Loucy (cell line): ENCODE data around the gene MAP1LC3A.

Source experiments
- EZH2phosphoT487 ChIP-seq: fragments of 200-600 bp; IDR thresholded peaks from 2 replicates; pipeline ENCODE4 v1.6.1; 2018; ENCODE audit warnings: antibody characterized with exemption, mild to moderate bottlenecking, moderate library complexity, borderline replicate concordance
- TF ChIP-seq, protein P1 (sequence below): fragments of 200-600 bp; sonication (generic); conservative IDR thresholded peaks from 2 replicates; pipeline ENCODE4 v1.5.1; 2014; ENCODE audit warnings: mild to moderate bottlenecking, antibody characterized with exemption, low read length

DNA sequence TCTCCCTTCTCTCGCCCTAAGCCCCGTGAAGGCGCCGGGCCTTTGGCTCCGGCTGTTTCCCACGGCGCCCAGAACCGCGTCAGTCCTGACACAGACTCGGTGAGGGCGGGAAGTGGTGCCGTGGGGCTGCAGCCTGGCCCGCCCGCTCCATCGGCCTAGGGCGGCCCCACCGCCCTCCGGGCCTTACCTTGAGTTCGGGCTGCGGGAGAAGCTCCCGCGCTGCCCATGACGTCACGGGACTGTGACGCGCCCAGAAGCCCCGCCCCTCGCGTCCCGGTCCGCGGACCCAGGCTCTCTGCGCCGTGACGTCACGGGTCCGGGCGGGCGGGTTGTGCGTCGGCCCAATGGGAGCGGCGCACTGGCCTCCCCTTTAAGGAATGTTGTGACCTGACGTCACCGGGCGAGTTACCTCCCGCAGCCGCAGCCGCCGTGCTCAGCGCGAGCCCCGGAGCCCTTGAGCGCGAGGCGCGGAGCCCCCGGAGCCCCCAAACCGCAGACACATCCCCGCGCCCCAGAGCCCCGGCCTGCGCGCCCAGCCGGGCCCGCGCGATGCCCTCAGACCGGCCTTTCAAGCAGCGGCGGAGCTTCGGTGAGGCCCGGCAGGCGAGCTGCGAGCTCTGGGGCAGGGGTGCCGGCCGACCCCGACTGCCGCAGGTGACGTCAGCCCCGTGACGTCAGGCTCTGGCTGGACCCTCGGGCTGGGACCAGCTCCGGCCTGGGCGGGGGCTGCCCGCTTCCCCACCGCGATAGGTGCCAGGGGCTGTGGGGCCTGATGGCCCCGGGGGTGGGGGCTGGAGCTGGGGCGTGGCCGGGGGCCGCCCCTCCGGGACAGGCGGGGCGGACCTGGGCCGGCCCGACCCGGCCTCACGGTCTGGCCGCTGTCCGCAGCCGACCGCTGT lies at the start of gene MAP1LC3A:
- TF ChIP-seq, protein P1, sequence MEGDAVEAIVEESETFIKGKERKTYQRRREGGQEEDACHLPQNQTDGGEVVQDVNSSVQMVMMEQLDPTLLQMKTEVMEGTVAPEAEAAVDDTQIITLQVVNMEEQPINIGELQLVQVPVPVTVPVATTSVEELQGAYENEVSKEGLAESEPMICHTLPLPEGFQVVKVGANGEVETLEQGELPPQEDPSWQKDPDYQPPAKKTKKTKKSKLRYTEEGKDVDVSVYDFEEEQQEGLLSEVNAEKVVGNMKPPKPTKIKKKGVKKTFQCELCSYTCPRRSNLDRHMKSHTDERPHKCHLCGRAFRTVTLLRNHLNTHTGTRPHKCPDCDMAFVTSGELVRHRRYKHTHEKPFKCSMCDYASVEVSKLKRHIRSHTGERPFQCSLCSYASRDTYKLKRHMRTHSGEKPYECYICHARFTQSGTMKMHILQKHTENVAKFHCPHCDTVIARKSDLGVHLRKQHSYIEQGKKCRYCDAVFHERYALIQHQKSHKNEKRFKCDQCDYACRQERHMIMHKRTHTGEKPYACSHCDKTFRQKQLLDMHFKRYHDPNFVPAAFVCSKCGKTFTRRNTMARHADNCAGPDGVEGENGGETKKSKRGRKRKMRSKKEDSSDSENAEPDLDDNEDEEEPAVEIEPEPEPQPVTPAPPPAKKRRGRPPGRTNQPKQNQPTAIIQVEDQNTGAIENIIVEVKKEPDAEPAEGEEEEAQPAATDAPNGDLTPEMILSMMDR = no peak
- no peak for TF ChIP-seq EZH2phosphoT487
